GM19238 (cell line): Measurements from ENCODE around the gene NPL.
A peak's percentile ranks its signal among the peaks of the same experiment; 100 is the strongest.

ENCODE experiments used
- DNase-seq: peaks from one replicate; pipeline ENCODE4 v3.0.0; 2011; ENCODE audit warnings: low spot score; ENCODE audit not compliant: insufficient read length

NPL gene

GRCh38 chr1:182789138-182790076 is at the start of gene NPL:
Gene NPL, plus strand, starts transcription at chr1:182789773. Its CDS starts 4,599 bp downstream, at chr1:182794372.
- DNase-seq = peak; percentile 73

GRCh38 chr1:182740120-182740519 is 49.5 kb upstream of the NPL start:
- no peak for DNase-seq

- no peak for DNase-seq
Observed at GRCh38 chr1:182742780-182743179, 46.8 kb upstream of the NPL start.

GRCh38 chr1:182752077-182752988 is 37.2 kb upstream of the NPL start:
- no peak for DNase-seq

GRCh38 chr1:182754087-182754486 is 35.5 kb upstream of the NPL start:
- DNase-seq = no peak

- no peak for DNase-seq
Observed at GRCh38 chr1:182754543-182755314, 34.8 kb upstream of the NPL start.

- DNase-seq = no peak
Observed at GRCh38 chr1:182755632-182756031, 33.9 kb upstream of the NPL start.

- no peak for DNase-seq
Observed at GRCh38 chr1:182756423-182756822, 33.1 kb upstream of the NPL start.

- no peak for DNase-seq
Observed at GRCh38 chr1:182761396-182762395, 27.9 kb upstream of the NPL start.

GRCh38 chr1:182762536-182762935 is 27.0 kb upstream of the NPL start:
- no peak for DNase-seq

- no peak for DNase-seq
Observed at GRCh38 chr1:182764029-182764727, 25.4 kb upstream of the NPL start.

GRCh38 chr1:182765391-182765790 is 24.2 kb upstream of the NPL start:
- no peak for DNase-seq

GRCh38 chr1:182766050-182766449 is 23.5 kb upstream of the NPL start:
- no peak for DNase-seq

GRCh38 chr1:182766881-182767645 is 22.5 kb upstream of the NPL start:
- DNase-seq = no peak

GRCh38 chr1:182768963-182769362 is 20.6 kb upstream of the NPL start:
- DNase-seq = no peak

- no peak for DNase-seq
Observed at GRCh38 chr1:182770232-182770631, 19.3 kb upstream of the NPL start.

- no peak for DNase-seq
Observed at GRCh38 chr1:182771187-182771984, 18.2 kb upstream of the NPL start.

GRCh38 chr1:182777386-182777785 is 12.2 kb upstream of the NPL start:
- DNase-seq = no peak
